ENCODE measurements around the gene DLG2.

DNA sequence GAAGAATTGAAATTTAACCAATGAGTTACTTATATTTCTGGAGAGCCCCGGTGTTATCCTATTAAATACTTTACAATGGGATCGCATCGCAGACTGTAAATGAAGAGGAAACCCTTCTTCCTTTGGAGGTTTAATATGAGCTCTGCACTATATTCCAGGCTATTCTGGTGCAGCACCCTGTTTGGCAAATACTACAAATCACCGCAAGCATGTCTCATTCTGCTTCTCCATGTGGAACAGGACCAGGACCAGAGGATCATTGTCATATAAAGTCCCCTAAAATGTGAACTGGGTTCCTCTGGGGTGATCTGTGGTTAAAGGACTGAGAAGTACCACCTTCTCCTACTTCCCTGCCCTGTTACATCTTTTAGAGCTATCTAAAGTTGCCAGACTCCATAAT, 703.7 kb downstream of the DLG2 start:
- TF ChIP-seq, protein P1, sequence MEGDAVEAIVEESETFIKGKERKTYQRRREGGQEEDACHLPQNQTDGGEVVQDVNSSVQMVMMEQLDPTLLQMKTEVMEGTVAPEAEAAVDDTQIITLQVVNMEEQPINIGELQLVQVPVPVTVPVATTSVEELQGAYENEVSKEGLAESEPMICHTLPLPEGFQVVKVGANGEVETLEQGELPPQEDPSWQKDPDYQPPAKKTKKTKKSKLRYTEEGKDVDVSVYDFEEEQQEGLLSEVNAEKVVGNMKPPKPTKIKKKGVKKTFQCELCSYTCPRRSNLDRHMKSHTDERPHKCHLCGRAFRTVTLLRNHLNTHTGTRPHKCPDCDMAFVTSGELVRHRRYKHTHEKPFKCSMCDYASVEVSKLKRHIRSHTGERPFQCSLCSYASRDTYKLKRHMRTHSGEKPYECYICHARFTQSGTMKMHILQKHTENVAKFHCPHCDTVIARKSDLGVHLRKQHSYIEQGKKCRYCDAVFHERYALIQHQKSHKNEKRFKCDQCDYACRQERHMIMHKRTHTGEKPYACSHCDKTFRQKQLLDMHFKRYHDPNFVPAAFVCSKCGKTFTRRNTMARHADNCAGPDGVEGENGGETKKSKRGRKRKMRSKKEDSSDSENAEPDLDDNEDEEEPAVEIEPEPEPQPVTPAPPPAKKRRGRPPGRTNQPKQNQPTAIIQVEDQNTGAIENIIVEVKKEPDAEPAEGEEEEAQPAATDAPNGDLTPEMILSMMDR (IDR thresholded peaks at IDR 0.05; ENCODE audit: low read length) = no peak
- TF ChIP-seq EZH2 (optimal IDR thresholded peaks at IDR 0.05; ENCODE audit: low read depth, low read length) = no peak
- TF ChIP-seq EZH2phosphoT487 (IDR thresholded peaks at IDR 0.05; ENCODE audit: low read length) = no peak

Data from MM.1S (cell line).